HFF-Myc (cell line): ENCODE measurements around the gene MRPL18.
"Not testable (repeated sequence)": the region's sequence is repeated elsewhere in the genome, so short reads cannot be mapped to it uniquely, and the experiment has no call there.

Source experiments
- DNase-seq: peaks from one replicate; pipeline ENCODE4 v3.0.0-alpha.2; 2011; ENCODE audit warnings: low read depth; ENCODE audit errors: extremely low read depth
- H3K4me3 ChIP-seq: replicated peaks from 2 replicates; pipeline ENCODE4 v1.5.1; 2011; ENCODE audit warnings: low read depth, mild to moderate bottlenecking, control low read depth, low read length
- TF ChIP-seq, protein P1 (sequence below): IDR thresholded peaks from 2 replicates; pipeline ENCODE4 v1.5.1; 2012; ENCODE audit warnings: mild to moderate bottlenecking, low read depth, low read length, control low read depth; ENCODE audit errors: missing control alignments

Gene MRPL18

DNA sequence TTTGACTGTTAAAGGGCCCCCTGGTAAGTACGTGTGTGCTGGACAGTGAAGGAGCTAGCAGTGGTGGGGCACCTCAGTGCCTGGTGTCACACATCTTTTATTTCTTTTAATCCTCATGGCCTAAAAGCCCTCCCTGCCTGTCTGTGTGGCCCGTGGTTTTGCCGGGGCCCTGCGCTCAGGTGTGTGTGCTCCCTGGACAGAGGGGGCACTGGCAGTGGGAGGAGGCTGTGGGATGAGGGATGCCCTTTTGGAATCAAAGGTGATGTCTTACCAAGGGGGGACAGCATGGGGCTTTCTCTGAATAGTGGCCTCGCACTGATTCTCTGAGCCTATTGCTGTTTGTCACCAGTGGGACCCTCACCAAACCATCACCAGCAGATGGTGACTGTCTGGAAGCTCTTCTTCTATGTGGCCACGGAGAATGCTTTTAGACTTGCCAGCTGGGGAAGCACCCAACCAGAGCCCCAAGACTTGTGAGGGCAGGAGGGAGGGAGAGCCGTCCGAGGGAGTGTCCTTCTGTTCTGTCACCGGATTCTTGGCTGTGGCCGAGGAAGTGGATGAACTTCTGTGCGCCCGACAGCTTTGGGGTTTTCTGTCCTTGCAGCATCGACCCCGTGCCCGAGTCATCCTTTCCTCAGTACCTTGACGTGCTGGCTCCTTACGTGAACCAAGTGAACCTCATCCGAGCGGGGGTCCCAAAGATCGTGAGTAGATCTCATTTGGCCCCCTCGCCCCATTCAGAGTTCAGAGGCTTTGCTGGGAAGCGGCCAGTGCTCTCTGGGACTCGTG, 27.9 kb downstream of the MRPL18 start:
- H3K4me3 ChIP-seq = no peak overlapping the region
- DNase-seq = no peak
- TF ChIP-seq, protein P1, sequence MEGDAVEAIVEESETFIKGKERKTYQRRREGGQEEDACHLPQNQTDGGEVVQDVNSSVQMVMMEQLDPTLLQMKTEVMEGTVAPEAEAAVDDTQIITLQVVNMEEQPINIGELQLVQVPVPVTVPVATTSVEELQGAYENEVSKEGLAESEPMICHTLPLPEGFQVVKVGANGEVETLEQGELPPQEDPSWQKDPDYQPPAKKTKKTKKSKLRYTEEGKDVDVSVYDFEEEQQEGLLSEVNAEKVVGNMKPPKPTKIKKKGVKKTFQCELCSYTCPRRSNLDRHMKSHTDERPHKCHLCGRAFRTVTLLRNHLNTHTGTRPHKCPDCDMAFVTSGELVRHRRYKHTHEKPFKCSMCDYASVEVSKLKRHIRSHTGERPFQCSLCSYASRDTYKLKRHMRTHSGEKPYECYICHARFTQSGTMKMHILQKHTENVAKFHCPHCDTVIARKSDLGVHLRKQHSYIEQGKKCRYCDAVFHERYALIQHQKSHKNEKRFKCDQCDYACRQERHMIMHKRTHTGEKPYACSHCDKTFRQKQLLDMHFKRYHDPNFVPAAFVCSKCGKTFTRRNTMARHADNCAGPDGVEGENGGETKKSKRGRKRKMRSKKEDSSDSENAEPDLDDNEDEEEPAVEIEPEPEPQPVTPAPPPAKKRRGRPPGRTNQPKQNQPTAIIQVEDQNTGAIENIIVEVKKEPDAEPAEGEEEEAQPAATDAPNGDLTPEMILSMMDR = no peak

DNA sequence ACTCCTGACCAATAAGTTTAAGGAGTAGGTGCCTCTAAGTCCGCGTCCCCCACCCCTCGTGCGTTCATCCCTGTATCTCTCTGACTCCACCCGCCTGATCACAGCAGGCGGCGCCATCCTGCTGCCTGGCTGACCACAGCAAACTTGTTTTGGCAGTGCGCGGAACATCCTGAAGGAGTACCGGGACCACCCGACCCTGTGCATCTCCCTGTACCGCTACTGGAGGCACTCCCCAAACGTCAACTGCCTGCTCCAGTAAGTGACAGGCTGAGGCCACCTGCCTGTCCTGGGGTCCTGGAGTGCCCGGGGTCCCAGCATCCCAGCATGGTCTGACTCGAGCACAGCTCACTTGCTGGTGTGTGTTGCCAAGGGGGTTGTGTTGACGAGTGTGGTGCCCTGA, 28.8 kb downstream of the MRPL18 start:
- no peak overlapping the region for H3K4me3 ChIP-seq
- DNase-seq = no peak
- TF ChIP-seq, protein P1 = no peak

DNA sequence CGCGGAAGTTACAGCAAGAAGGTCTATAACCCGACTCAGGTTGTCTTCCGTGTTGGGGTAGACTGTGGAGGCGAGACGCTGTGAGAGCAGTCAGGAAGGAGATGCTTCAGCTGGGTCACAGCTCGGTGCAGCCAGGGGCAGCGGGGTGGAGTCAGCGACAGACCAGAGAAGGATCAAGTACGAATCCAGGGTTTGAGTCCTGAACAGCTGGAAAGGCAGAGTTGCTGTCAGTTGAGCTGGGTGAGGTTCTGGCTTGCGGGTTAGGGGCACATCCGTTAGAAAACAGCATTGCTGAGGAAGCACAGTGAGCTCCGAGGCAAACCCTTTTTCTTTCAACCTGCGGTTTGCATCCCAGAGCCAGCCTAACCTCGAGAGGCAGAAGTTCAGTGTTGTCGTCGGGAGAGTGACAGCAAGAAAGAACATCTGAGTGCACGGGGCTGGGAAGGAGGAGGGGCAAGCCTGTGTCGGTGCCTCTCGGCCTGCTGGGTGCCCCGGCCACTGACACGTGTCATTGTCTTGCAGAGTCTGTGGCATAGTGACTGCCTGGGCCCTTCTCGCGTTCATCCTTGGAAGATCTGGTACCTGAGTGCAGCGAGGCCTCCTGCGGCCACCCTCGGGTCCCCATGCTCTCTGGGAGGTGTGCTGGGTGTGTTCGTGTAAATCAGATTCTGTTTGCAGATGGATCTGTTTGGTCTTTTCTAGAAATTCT, 29.8 kb downstream of the MRPL18 start:
- TF ChIP-seq, protein P1 = no peak
- no peak overlapping the region for H3K4me3 ChIP-seq
- DNase-seq = no peak

DNA sequence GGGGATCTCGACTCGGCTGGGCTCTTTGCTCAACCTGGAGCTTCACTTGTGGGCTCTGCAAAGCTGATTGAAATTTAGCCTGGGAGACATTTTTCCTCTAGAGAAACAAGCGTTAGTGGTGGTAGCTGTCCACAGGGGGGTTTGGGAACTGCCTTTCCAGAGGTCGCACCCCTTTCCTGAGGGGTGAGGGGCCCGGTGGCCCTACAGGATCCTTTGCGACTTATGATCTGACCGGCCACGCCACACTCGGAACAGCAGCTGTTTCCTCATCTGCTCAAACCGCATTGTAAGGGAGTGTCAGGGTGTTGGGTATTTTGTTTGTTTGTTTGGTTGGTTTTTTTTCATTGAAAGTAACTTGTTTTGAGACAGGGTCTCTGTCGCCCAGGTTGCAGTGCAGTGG, 30.9 kb downstream of the MRPL18 start:
- H3K4me3 ChIP-seq = no peak overlapping the region
- TF ChIP-seq, protein P1 = no peak
- no peak for DNase-seq

DNA sequence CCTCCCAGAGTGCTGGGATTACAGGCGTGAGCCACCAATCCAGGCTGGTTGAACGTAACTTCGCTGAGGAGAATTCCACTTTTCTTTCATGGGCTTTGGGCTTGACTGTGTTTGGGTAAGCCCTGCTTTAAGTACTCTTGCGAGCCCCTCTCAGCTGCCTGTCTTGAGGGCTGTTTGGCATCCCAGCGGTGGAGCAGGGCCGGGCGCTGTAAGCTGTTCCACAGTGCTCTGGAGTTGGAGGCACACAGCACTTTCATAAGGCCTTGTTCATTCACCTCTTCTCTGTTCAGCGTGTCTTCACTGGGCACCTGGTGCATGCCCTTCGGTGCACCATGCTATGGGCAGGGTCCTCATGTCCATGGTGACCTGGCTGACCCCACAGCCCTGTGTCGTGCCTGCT, 31.5 kb downstream of the MRPL18 start:
- TF ChIP-seq, protein P1 = no peak
- no peak overlapping the region for H3K4me3 ChIP-seq
- DNase-seq = no peak

DNA sequence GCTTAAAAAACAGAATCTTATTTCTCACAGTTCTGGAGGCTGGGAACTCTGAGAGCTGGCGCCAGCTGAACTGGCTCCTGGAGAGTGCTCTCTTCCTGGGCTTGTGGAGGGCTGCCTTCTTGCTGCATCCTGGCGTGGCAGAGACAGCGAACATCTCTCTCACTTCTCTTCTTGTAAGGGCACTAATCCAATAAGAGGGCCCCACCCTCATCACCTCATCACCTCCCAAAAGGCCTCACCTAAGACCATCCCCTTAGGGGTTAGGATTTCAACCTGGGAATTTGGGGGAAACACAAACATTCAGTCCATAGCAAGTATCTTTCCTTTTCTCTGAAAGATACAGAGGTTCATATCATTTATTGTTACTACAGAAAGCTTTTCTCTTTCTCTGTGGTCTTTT, 33.7 kb downstream of the MRPL18 start:
- H3K4me3 ChIP-seq = no peak overlapping the region
- TF ChIP-seq, protein P1 = no peak
- DNase-seq = no peak

DNA sequence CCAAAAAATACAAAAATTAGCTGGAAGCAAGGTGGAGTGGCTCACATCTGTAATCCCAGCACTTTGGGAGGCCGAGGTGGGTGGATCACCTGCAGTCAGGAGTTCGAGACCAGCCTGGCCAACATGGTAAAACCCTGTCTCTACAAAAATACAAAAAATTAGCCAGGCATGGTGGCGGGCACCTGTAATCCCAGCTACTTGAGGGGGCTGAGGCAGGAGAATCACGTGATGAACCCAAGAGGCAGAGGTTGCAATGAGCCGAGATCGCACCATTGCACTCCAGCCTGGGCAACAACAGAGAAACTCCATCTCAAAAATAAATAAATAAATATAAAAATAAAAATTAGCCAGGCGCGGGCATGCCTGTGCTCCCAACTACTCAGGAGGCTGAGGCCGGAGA, 34.4 kb downstream of the MRPL18 start:
- DNase-seq, H3K4me3 ChIP-seq: not testable (repeated sequence)
